BJ (cell line): ENCODE data around the gene GP5. TPM values are rescaled to one million over a fixed set of nuclear protein-coding genes. Genes with fewer than 3 reads are reported as not detected.

Source experiments
- CTCF ChIA-PET: fragments of 350-600 bp; formaldehyde crosslinking; extraction: SDS; loops from one replicate; lab custom pipeline; 2021; ENCODE audit warnings: antibody characterized with exemption, inconsistent platforms; lab: Yijun Ruan, JAX
- POLR2A ChIA-PET: fragments of 300-600 bp; sonication (Branson Sonifier 250); formaldehyde crosslinking; extraction: SDS; loops from one replicate; lab custom pipeline; 2021; ENCODE audit warnings: antibody characterized with exemption; lab: Charles Lee
- DNase-seq: peaks from one replicate; pipeline ENCODE4 v3.0.0-alpha.2; 2011; ENCODE audit warnings: low read depth
- H3K27me3 ChIP-seq: 2 replicates; pipeline ENCODE4 v1.6.0; 2011; ENCODE audit warnings: low read length; ENCODE audit not compliant: control insufficient read depth, insufficient read depth
- H3K36me3 ChIP-seq: 2 replicates; pipeline ENCODE4 v1.5.1; 2011; ENCODE audit warnings: low read length; ENCODE audit not compliant: control insufficient read depth, insufficient read depth
- H3K4me3 ChIP-seq: 2 replicates; pipeline ENCODE4 v1.5.1; 2011; ENCODE audit warnings: low read depth, mild to moderate bottlenecking, control low read depth, low read length
- polyA plus RNA-seq: library from polyadenylated mRNA; depleted of rRNA; stranded (reverse); fragments of >200 nt; gene quantifications from 2 replicates; pipeline ENCODE4 v1.2.3, GENCODE V29; 2011; rRNA removed
- TF ChIP-seq, protein P1 (sequence below): IDR thresholded peaks from 2 replicates; pipeline ENCODE4 v1.5.1; 2011; ENCODE audit warnings: low read depth, mild to moderate bottlenecking, control low read depth, inconsistent platforms, low read length, moderate library complexity; ENCODE audit not compliant: insufficient read depth

The GP5 gene
- polyA plus RNA-seq, 1 experiment: not detected

DNA sequence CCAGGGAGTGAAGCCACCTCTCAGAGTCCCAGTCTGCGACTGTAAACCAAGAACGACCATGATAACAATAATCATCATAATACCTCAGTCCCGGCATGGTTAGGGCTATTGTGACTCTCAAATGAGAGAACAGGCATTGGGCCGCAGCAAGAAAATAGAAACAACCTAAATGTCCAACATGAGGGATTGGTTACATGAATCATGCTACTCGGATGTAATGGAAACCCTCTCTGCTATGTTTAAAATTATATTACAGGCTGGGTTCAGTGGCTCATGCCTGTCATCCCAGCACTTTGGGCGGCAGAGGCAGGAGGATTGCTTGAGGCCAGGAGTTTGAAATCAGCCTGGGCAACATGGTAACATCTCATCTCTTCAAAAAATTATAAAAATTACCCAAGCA is 50.7 kb downstream of the GP5 start:
- DNase-seq: no peak
- CTCF ChIA-PET: no interaction called here
- TF ChIP-seq, protein P1, sequence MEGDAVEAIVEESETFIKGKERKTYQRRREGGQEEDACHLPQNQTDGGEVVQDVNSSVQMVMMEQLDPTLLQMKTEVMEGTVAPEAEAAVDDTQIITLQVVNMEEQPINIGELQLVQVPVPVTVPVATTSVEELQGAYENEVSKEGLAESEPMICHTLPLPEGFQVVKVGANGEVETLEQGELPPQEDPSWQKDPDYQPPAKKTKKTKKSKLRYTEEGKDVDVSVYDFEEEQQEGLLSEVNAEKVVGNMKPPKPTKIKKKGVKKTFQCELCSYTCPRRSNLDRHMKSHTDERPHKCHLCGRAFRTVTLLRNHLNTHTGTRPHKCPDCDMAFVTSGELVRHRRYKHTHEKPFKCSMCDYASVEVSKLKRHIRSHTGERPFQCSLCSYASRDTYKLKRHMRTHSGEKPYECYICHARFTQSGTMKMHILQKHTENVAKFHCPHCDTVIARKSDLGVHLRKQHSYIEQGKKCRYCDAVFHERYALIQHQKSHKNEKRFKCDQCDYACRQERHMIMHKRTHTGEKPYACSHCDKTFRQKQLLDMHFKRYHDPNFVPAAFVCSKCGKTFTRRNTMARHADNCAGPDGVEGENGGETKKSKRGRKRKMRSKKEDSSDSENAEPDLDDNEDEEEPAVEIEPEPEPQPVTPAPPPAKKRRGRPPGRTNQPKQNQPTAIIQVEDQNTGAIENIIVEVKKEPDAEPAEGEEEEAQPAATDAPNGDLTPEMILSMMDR: no peak
- peaks cover 5% of the 10 kb centered on the region; the same call in 1 of the 2 replicates for H3K27me3 ChIP-seq
- H3K4me3 ChIP-seq: no peak overlapping the region
- no peaks in the 10 kb centered on the region for H3K36me3 ChIP-seq
- POLR2A ChIA-PET: no interaction called here

DNA sequence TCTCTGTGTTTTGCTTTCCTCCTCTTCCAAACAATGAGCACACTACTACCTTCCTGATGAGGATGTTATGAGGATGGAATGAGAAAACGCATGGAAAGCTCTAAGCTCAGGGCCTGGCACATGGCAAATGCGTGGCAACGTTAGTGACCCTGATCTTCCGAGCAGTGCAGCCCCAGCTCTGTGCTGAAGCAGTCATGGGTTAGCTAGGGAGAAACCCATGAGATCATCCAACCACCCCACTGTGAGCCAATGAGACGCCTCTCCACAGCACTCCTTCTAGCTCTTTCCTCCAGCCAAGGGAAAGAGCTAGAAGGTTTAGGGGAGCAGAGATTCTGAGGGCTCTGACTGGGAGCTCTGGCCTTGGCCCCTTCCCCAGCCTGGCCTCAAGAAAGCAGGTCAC is 52.4 kb downstream of the GP5 start:
- ChIA-PET CTCF (interaction anchor here (1.1 to 19.6 kb wide), 3 partner anchors 11 to 57 kb away, joined by 3 to 347 read pairs (median 77); partner anchors contain the start of gene GP5), POLR2A (no interaction called here)
- Histone ChIP-seq H3K4me3 (no peak overlapping the region), H3K36me3 (no peaks in the 10 kb centered on the region), H3K27me3 (peaks cover 5% of the 10 kb centered on the region; the same call in 1 of the 2 replicates)
- TF ChIP-seq, protein P1: no peak
- DNase-seq: no peak

DNA sequence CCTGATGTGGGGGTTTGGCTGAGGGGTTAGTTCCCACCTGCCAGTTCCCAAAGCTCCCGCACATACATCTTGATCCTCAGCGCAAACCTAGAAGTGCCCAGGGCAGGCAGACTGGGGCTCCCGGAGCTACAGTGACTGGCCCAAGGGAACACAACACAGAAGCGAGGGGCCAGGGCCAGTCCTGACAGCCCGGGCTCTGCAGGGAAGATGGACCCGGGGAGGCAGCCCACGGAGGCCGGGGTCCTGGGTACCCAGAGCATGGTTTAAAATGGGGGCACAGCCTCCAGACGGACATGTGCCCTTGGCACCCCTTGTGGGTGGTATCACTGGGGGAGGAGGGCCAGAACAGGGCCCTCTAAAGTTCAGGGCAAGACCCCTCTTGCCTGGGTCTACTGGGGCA is 53.0 kb downstream of the GP5 start:
- ChIA-PET CTCF (interaction anchor here (1.0 to 19.6 kb wide), 7 partner anchors 11 to 565 kb away, joined by 3 to 347 read pairs (median 11); partner anchors contain the start of genes GP5 and LRRC15), POLR2A (no interaction called here)
- Histone ChIP-seq H3K27me3 (peaks cover 5% of the 10 kb centered on the region; the same call in 1 of the 2 replicates), H3K4me3 (no peak overlapping the region), H3K36me3 (no peaks in the 10 kb centered on the region)
- TF ChIP-seq, protein P1: no peak
- DNase-seq: no peak

Other genes with a start within 250 kb of the GP5 start
- gene CPN2, start 47.9 kb downstream of the GP5 start, polyA plus RNA-seq: not detected in 2 replicates
- 0.67 and 1.2 TPM in 2 replicates for gene LRRC15, start 29.5 kb downstream of the GP5 start, polyA plus RNA-seq
- gene ATP13A3, start 87.7 kb upstream of the GP5 start, polyA plus RNA-seq: 47.1 and 96.3 TPM in 2 replicates
- 11.7 and 17.7 TPM in 2 replicates for gene TMEM44, start 234.2 kb upstream of the GP5 start, polyA plus RNA-seq